ENCODE data around the gene POLR1G.

- TF ChIP-seq RAD21 (IDR thresholded peaks at IDR 0.05; ENCODE audit: low read length), result no peak
- TF ChIP-seq USF1 (IDR thresholded peaks at IDR 0.05; ENCODE audit: borderline replicate concordance, low read depth), result no peak
- TF ChIP-seq CTCF (IDR thresholded peaks at IDR 0.05), result no peak
- no peak for TF ChIP-seq RCOR1 (IDR thresholded peaks at IDR 0.05; ENCODE audit: low read length)
- TF ChIP-seq MAX (IDR thresholded peaks at IDR 0.05; ENCODE audit: low read depth), result no peak
- no peak for TF ChIP-seq EP300 (IDR thresholded peaks at IDR 0.05; ENCODE audit: borderline replicate concordance in 1 of 2, low read depth in 1 of 2, low read length in 1 of 2)
- TF ChIP-seq USF2 (IDR thresholded peaks at IDR 0.05; ENCODE audit: borderline replicate concordance, low read depth, low read length), result no peak
- no peak for TF ChIP-seq FOSL2 (IDR thresholded peaks at IDR 0.05; ENCODE audit: borderline replicate concordance, low read depth)
- TF ChIP-seq RFX5 (IDR thresholded peaks at IDR 0.05; ENCODE audit: low read length), result no peak
Observed at GRCh38 chr19:45391871-45392665, 14.4 kb upstream of the POLR1G start.
